RWPE2 (cell line): ENCODE data around the gene EMX1.

Experiments
- ATAC-seq: fragments of 200-7000 bp; cut with Tn5 transposase; 3 replicates; pipeline ENCODE4 v1.9.1; 2021; ENCODE audit warnings: low read depth
- DNase-seq: peaks from one replicate; pipeline ENCODE4 v3.0.0-alpha.2; 2020; ENCODE audit warnings: low spot score
- H3K27ac ChIP-seq: fragments of 450-650 bp; 2 replicates; pipeline ENCODE4 v1.5.1; 2017; ENCODE audit warnings: mild to moderate bottlenecking; ENCODE audit not compliant: poor library complexity, severe bottlenecking
- H3K27me3 ChIP-seq: fragments of 250-450 bp; sonication (Bioruptor Pico); 2 replicates; pipeline ENCODE4 v1.5.1; 2021; ENCODE audit warnings: mild to moderate bottlenecking, moderate library complexity; ENCODE audit not compliant: insufficient read depth, poor library complexity, severe bottlenecking
- H3K36me3 ChIP-seq: fragments of 250-450 bp; sonication (Bioruptor Pico); 2 replicates; pipeline ENCODE4 v1.5.1; 2020; ENCODE audit warnings: low read depth, mild to moderate bottlenecking, moderate library complexity
- H3K4me1 ChIP-seq: fragments of 250-450 bp; sonication (Bioruptor Pico); 2 replicates; pipeline ENCODE4 v1.5.1; 2021; ENCODE audit warnings: mild to moderate bottlenecking, moderate library complexity; ENCODE audit not compliant: insufficient read depth, poor library complexity, severe bottlenecking
- H3K4me3 ChIP-seq: fragments of 250-450 bp; sonication (Bioruptor Pico); 2 replicates; pipeline ENCODE4 v1.5.1; 2021; ENCODE audit warnings: mild to moderate bottlenecking, moderate library complexity; ENCODE audit not compliant: severe bottlenecking
- H3K9me3 ChIP-seq: fragments of 250-450 bp; sonication (Bioruptor Pico); 2 replicates; pipeline ENCODE4 v1.5.1; 2021; ENCODE audit warnings: mild to moderate bottlenecking, moderate library complexity; ENCODE audit not compliant: severe bottlenecking
- CTCF ChIP-seq: fragments of 450-650 bp; IDR thresholded peaks from one replicate; pipeline ENCODE4 v1.5.1; 2017; ENCODE audit warnings: mild to moderate bottlenecking, moderate library complexity; ENCODE audit not compliant: poor library complexity, severe bottlenecking

Gene EMX1

GRCh38 chr2:72915907-72916742 is 1.2 kb upstream of the EMX1 start:
- DNase-seq (no peak), ATAC-seq (peak; percentile 55)
- H3K4me3 ChIP-seq, result peak overlapping the region; percentile 5
- no peaks in the 10 kb centered on the region for H3K9me3 ChIP-seq
- no peak for TF ChIP-seq CTCF
- no peaks in the 10 kb centered on the region for H3K36me3 ChIP-seq
- H3K27me3 ChIP-seq, result peaks cover 97% of the 10 kb centered on the region
- H3K27ac ChIP-seq, result no peak overlapping the region
- H3K4me1 ChIP-seq, result no peaks in the 10 kb centered on the region

GRCh38 chr2:72916743-72917137 is 579 bp upstream of the EMX1 start:
- Histone ChIP-seq H3K27me3 (peaks cover 98% of the 10 kb centered on the region), H3K4me3 (peak overlapping the region; percentile 7), H3K27ac (no peak overlapping the region), H3K9me3 (no peaks in the 10 kb centered on the region), H3K36me3 (no peaks in the 10 kb centered on the region), H3K4me1 (no peaks in the 10 kb centered on the region)
- peak; percentile 62 for DNase-seq
- TF ChIP-seq CTCF, result no peak
- no peak for ATAC-seq

- Histone ChIP-seq H3K4me3 (no peak overlapping the region), H3K9me3 (no peaks in the 10 kb centered on the region), H3K27ac (no peak overlapping the region), H3K36me3 (no peaks in the 10 kb centered on the region), H3K4me1 (no peaks in the 10 kb centered on the region), H3K27me3 (peaks cover 98% of the 10 kb centered on the region)
- no peak for TF ChIP-seq CTCF
- no peak for DNase-seq
- ATAC-seq, result peak; percentile 2; the same call in 1 of the 3 replicates
These were observed 696 bp downstream of the EMX1 start for GRCh38 chr2:72917877-72918553.

GRCh38 chr2:72919414-72920317 is 2.3 kb downstream of the EMX1 start:
- Histone ChIP-seq H3K27ac (no peak overlapping the region), H3K9me3 (no peaks in the 10 kb centered on the region), H3K4me1 (no peaks in the 10 kb centered on the region), H3K4me3 (no peak overlapping the region), H3K27me3 (peaks cover 98% of the 10 kb centered on the region), H3K36me3 (no peaks in the 10 kb centered on the region)
- ATAC-seq (no peak), DNase-seq (peak; percentile 43)
- TF ChIP-seq CTCF, result no peak
